Loucy (cell line): ENCODE data around the gene D2HGDH.

Source experiments
- EZH2phosphoT487 ChIP-seq: fragments of 200-600 bp; IDR thresholded peaks from 2 replicates; pipeline ENCODE4 v1.6.1; 2018; ENCODE audit warnings: antibody characterized with exemption, mild to moderate bottlenecking, moderate library complexity, borderline replicate concordance
- TF ChIP-seq, protein P1 (sequence below): fragments of 200-600 bp; sonication (generic); conservative IDR thresholded peaks from 2 replicates; pipeline ENCODE4 v1.5.1; 2014; ENCODE audit warnings: mild to moderate bottlenecking, antibody characterized with exemption, low read length

- TF ChIP-seq, protein P1, sequence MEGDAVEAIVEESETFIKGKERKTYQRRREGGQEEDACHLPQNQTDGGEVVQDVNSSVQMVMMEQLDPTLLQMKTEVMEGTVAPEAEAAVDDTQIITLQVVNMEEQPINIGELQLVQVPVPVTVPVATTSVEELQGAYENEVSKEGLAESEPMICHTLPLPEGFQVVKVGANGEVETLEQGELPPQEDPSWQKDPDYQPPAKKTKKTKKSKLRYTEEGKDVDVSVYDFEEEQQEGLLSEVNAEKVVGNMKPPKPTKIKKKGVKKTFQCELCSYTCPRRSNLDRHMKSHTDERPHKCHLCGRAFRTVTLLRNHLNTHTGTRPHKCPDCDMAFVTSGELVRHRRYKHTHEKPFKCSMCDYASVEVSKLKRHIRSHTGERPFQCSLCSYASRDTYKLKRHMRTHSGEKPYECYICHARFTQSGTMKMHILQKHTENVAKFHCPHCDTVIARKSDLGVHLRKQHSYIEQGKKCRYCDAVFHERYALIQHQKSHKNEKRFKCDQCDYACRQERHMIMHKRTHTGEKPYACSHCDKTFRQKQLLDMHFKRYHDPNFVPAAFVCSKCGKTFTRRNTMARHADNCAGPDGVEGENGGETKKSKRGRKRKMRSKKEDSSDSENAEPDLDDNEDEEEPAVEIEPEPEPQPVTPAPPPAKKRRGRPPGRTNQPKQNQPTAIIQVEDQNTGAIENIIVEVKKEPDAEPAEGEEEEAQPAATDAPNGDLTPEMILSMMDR, result no peak
- no peak for TF ChIP-seq EZH2phosphoT487
Observed at GRCh38 chr2:241724975-241725870, 9.2 kb upstream of the D2HGDH start.
